GM12878 (cell line): Measurements from ENCODE around the gene MGA. TPM values are rescaled to one million over a fixed set of nuclear protein-coding genes. Genes with fewer than 3 reads are reported as not detected.

Source experiments
- ATAC-seq: fragments of 200-7000 bp; cut with Tn5 transposase; 3 replicates; pipeline ENCODE4 v1.9.1; 2020; ENCODE audit warnings: mild to moderate bottlenecking, moderate library complexity
- BruUV-seq: library from RNA; stranded (reverse); fragments of 400-500 nt; replicated peaks from 2 replicates; lab custom pipeline; 2021; lab: Mats Ljungman, UMichigan
- CTCF ChIA-PET: fragments of 300-600 bp; sonication (Branson Sonifier 250); formaldehyde crosslinking; extraction: SDS; loops from one replicate; lab custom pipeline; 2021; ENCODE audit warnings: inconsistent platforms; lab: Yijun Ruan, JAX
- POLR2A ChIA-PET: fragments of 350-600 bp; formaldehyde crosslinking; extraction: SDS; loops from one replicate; lab custom pipeline; 2021; ENCODE audit warnings: inconsistent platforms; lab: Charles Lee
- RAD21 ChIA-PET: fragments of 300-600 bp; sonication (Branson Sonifier 250); formaldehyde crosslinking; loops from one replicate; lab custom pipeline; 2023; ENCODE audit warnings: antibody characterized with exemption; ENCODE audit not compliant: unreplicated experiment; lab: Charles Lee
- SMC1A ChIA-PET: fragments of 300-600 bp; sonication (Branson Sonifier 250); formaldehyde crosslinking; loops from one replicate; lab custom pipeline; 2023; ENCODE audit not compliant: unreplicated experiment, uncharacterized antibody; lab: Charles Lee
- DNase-seq: peaks from one replicate; pipeline ENCODE4 v3.0.0-alpha.2; 2011; ENCODE audit warnings: low read depth, low spot score
- FAIRE-seq: peaks from 3 replicates; lab custom pipeline; 2011; peaks lifted over from hg19 to GRCh38; lab: Jason Lieb, UNC
- H2AFZ ChIP-seq: 2 replicates; pipeline ENCODE4 v1.6.0; 2011; ENCODE audit warnings: low read depth, low read length, control low read depth; ENCODE audit not compliant: control insufficient read depth
- H3K27ac ChIP-seq: 2 replicates; pipeline ENCODE4 v1.5.1; 2011; ENCODE audit warnings: control low read depth; ENCODE audit not compliant: control insufficient read depth, insufficient read depth
- H3K27me3 ChIP-seq, 2 experiments: replicated peaks in 1 of 2; 2 replicates each; pipeline versions ENCODE4 v1.6.0 to v1.6.1; 2011; ENCODE audit warnings: low read length in 1 of 2; ENCODE audit not compliant: control insufficient read depth in 2 of 2, insufficient read depth in 2 of 2
- H3K36me3 ChIP-seq, 2 experiments: 2 replicates each; pipeline ENCODE4 v1.5.1; 2011; ENCODE audit warnings: low read length in 1 of 2; ENCODE audit not compliant: control insufficient read depth in 2 of 2, insufficient read depth in 2 of 2
- H3K4me1 ChIP-seq: 2 replicates; pipeline ENCODE4 v1.6.1; 2011; ENCODE audit warnings: mild to moderate bottlenecking, low read length, moderate library complexity, mixed read lengths; ENCODE audit not compliant: control insufficient read depth, insufficient read depth
- H3K4me2 ChIP-seq: 2 replicates; pipeline ENCODE4 v1.6.0; 2011; ENCODE audit warnings: control low read depth; ENCODE audit not compliant: control insufficient read depth, insufficient read depth
- H3K4me3 ChIP-seq: fragments of 200-600 bp; sonication (generic); 2 replicates; pipeline ENCODE4 v1.5.1; 2016
- H3K79me2 ChIP-seq: 2 replicates; pipeline ENCODE4 v1.6.0; 2011; ENCODE audit warnings: low read length; ENCODE audit not compliant: control insufficient read depth, insufficient read depth
- H3K9ac ChIP-seq: 2 replicates; pipeline ENCODE4 v1.8.0; 2011; ENCODE audit warnings: low read length, control low read depth, mixed read lengths; ENCODE audit not compliant: control insufficient read depth, insufficient read depth
- H3K9me3 ChIP-seq: replicated peaks from 3 replicates; pipeline ENCODE4 v1.5.1; 2011; ENCODE audit warnings: mild to moderate bottlenecking, low read length; ENCODE audit not compliant: control insufficient read depth, insufficient read depth
- H4K20me1 ChIP-seq: 2 replicates; pipeline ENCODE4 v1.6.0; 2011; ENCODE audit not compliant: control insufficient read depth, insufficient read depth
- ASH2L ChIP-seq: fragments of 300-600, 200-600 bp; sonication (generic); IDR thresholded peaks from 2 replicates; pipeline ENCODE4 v1.6.1; 2017; ENCODE audit warnings: low read depth, mild to moderate bottlenecking, borderline replicate concordance
- CBFB ChIP-seq: IDR thresholded peaks from 2 replicates; pipeline ENCODE4 v1.6.1; 2016; ENCODE audit warnings: antibody characterized with exemption, low read depth
- HCFC1 ChIP-seq: fragments of 150-350 bp; IDR thresholded peaks from 2 replicates; pipeline ENCODE4 v1.6.1; 2014; ENCODE audit warnings: low read length
- HDGF ChIP-seq: fragments of 450-650 bp; IDR thresholded peaks from 2 replicates; pipeline ENCODE4 v1.6.1; 2016; ENCODE audit warnings: antibody characterized with exemption
- IKZF1 ChIP-seq: fragments of 450-650 bp; conservative IDR thresholded peaks from 2 replicates; pipeline ENCODE4 v1.6.1; 2017; ENCODE audit warnings: antibody characterized with exemption, mild to moderate bottlenecking
- MEF2B ChIP-seq: fragments of 450-650 bp; IDR thresholded peaks from 2 replicates; pipeline ENCODE4 v1.6.1; 2018; ENCODE audit warnings: mild to moderate bottlenecking, moderate library complexity; ENCODE audit not compliant: partially characterized antibody, poor library complexity, severe bottlenecking
- POLR2AphosphoS2 ChIP-seq: IDR thresholded peaks from 2 replicates; pipeline ENCODE4 v1.6.1; 2011; ENCODE audit warnings: low read depth, mild to moderate bottlenecking, low read length, improper control_type of control experiment, moderate library complexity
- RELA ChIP-seq: fragments of 450-650 bp; IDR thresholded peaks from 2 replicates; pipeline ENCODE4 v1.8.0; 2014; ENCODE audit warnings: borderline replicate concordance; ENCODE audit not compliant: partially characterized antibody
- RFX5 ChIP-seq: IDR thresholded peaks from 2 replicates; pipeline ENCODE4 v1.6.1; 2011; ENCODE audit warnings: low read depth, low read length, improper control_type of control experiment
- SMARCA5 ChIP-seq: fragments of 450-650 bp; IDR thresholded peaks from 2 replicates; pipeline ENCODE4 v1.6.1; 2017; ENCODE audit warnings: mild to moderate bottlenecking
- SP1 ChIP-seq: IDR thresholded peaks from one replicate; pipeline ENCODE4 v1.6.1; 2011; ENCODE audit warnings: low read depth, low read length
- TCF12 ChIP-seq: IDR thresholded peaks from 2 replicates; pipeline ENCODE4 v1.6.1; 2011; ENCODE audit warnings: low read depth, mild to moderate bottlenecking, low read length
- YBX1 ChIP-seq: fragments of 450-650 bp; IDR thresholded peaks from 2 replicates; pipeline ENCODE4 v1.6.1; 2016; ENCODE audit warnings: antibody characterized with exemption
- ZBED1 ChIP-seq: IDR thresholded peaks from 2 replicates; pipeline ENCODE4 v1.6.1; 2016; ENCODE audit warnings: borderline replicate concordance
- ZSCAN29 ChIP-seq: fragments of 450-650 bp; IDR thresholded peaks from 2 replicates; pipeline ENCODE4 v1.6.1; 2017; ENCODE audit warnings: mild to moderate bottlenecking, moderate library complexity
- WGBS: methylation state at CpG from one replicate; pipeline ENCODE4 v1.1.6; 2016; ENCODE audit warnings: low lambda C conversion rate; ENCODE audit not compliant: insufficient replicate concordance, insufficient coverage; ENCODE audit errors: missing lambda C conversion rate; 5-methylcytosine and 5-hydroxymethylcytosine counted together
- in situ Hi-C: fragments of 300-500 bp; cut with MboI; formaldehyde crosslinking; loops from 9 replicates; pipeline ENCODE4 v1.14.3; 2018; ENCODE audit warnings: mixed read lengths
- intact Hi-C: fragments of 100-400 bp; cut with micrococcal nuclease; formaldehyde crosslinking; loops from one replicate; pipeline ENCODE4 v1.14.2; 2022; ENCODE audit not compliant: unreplicated experiment
- polyA plus RNA-seq, 11 experiments: library from polyadenylated mRNA; depleted of rRNA in 4 of 11; unstranded in 6 of 11; stranded (reverse) in 5 of 11; fragments of >200 nt; fragmentation: Nextera tagmentation in 4 of 11; fragmentation: Illumina TruSeq in 1 of 11; extraction: Ambion mirVana in 4 of 11; extraction: Trizol in 1 of 11; gene quantifications; 1 replicate in 1 of 11; 2 replicates in 10 of 11; pipeline versions ENCODE4 v1.2.1 to v1.2.3, GENCODE V29; 2011 to 2016; ENCODE audit warnings: inconsistent platforms in 2 of 11, missing spikeins in 2 of 11, low read depth in 1 of 11
- total RNA-seq, 4 experiments: library from RNA; depleted of rRNA in 3 of 4; stranded (reverse); fragments of >200 nt in 3 of 4; fragmentation: Illumina TruSeq in 1 of 4; extraction: Trizol in 1 of 4; gene quantifications; 2 replicates each; pipeline versions ENCODE4 v1.2.1 to v1.2.3, GENCODE V29; 2013 to 2021
- TF ChIP-seq, protein P1 (sequence below): IDR thresholded peaks from 2 replicates; pipeline ENCODE4 v1.6.1; 2012; ENCODE audit warnings: low read depth, low read length, improper control_type of control experiment
- TF ChIP-seq, protein P2 (sequence below): fragments of 450-650 bp; IDR thresholded peaks from 2 replicates; pipeline ENCODE4 v1.6.1; 2017; ENCODE audit warnings: mild to moderate bottlenecking, low read depth, inconsistent platforms; ENCODE audit not compliant: poor library complexity, severe bottlenecking

The MGA gene
- total and polyA plus RNA-seq, 10 of the 15 experiments (the other 5 are each of a cell fraction or from before 2014, with no cell fraction given) = 2.6 to 29.6 (median 17.0) TPM

GRCh38 chr15:41804361-41804760 is 144.2 kb downstream of the MGA start:
- H3K4me2 ChIP-seq = no peak overlapping the region
- TF ChIP-seq, protein P1, sequence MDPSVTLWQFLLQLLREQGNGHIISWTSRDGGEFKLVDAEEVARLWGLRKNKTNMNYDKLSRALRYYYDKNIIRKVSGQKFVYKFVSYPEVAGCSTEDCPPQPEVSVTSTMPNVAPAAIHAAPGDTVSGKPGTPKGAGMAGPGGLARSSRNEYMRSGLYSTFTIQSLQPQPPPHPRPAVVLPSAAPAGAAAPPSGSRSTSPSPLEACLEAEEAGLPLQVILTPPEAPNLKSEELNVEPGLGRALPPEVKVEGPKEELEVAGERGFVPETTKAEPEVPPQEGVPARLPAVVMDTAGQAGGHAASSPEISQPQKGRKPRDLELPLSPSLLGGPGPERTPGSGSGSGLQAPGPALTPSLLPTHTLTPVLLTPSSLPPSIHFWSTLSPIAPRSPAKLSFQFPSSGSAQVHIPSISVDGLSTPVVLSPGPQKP = no peak
- TF ChIP-seq ZBED1 (no peak), RELA (no peak), HCFC1 (no peak), IKZF1 (no peak), HDGF (no peak), MEF2B (no peak), ASH2L (no peak), CBFB (no peak), TCF12 (no peak), ZSCAN29 (no peak), RFX5 (no peak), POLR2AphosphoS2 (no peak), SMARCA5 (no peak), SP1 (no peak), YBX1 (no peak)
- TF ChIP-seq, protein P2, sequence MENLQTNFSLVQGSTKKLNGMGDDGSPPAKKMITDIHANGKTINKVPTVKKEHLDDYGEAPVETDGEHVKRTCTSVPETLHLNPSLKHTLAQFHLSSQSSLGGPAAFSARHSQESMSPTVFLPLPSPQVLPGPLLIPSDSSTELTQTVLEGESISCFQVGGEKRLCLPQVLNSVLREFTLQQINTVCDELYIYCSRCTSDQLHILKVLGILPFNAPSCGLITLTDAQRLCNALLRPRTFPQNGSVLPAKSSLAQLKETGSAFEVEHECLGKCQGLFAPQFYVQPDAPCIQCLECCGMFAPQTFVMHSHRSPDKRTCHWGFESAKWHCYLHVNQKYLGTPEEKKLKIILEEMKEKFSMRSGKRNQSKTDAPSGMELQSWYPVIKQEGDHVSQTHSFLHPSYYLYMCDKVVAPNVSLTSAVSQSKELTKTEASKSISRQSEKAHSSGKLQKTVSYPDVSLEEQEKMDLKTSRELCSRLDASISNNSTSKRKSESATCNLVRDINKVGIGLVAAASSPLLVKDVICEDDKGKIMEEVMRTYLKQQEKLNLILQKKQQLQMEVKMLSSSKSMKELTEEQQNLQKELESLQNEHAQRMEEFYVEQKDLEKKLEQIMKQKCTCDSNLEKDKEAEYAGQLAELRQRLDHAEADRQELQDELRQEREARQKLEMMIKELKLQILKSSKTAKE = no peak
- H2AFZ ChIP-seq = no peak overlapping the region
- no peaks in the 10 kb centered on the region; the same call in 2 of the 3 replicates for H3K9me3 ChIP-seq
- H3K4me3 ChIP-seq = no peak overlapping the region
- 0 out of 2 replicates have a peak, but pooled peaks cover 3% of the 10 kb centered on the region for H3K4me1 ChIP-seq
- no peaks in the 10 kb centered on the region for H4K20me1 ChIP-seq
- FAIRE-seq = no peak
- no peak for ATAC-seq
- no peak overlapping the region for H3K27ac ChIP-seq
- DNase-seq = no peak
- H3K36me3 ChIP-seq = peaks cover 0 to 4% of the 10 kb centered on the region in 2 experiments; a peak in 3 of 4 replicates
- RAD21 ChIA-PET = interaction anchor here (12.6 kb wide), 1 partner anchor 30 kb away, joined by 305 read pairs; the partner anchor contains the start of gene MAPKBP1
- no TSS peak for BruUV-seq
- SMC1A ChIA-PET = interaction anchor here (1.2 to 5.9 kb wide), 4 partner anchors 24 to 31 kb away, joined by 4 to 72 read pairs (median 4); partner anchors contain the start of gene MAPKBP1
- H3K9ac ChIP-seq = no peak overlapping the region
- in situ Hi-C loops (no loop called here), intact Hi-C loops (no loop called here)
- POLR2A ChIA-PET = interaction anchor here (7.0 kb wide), 1 partner anchor 30 kb away, joined by 32 read pairs; the partner anchor contains the start of gene MAPKBP1
- 91% methylated on average over 2 of the region's 2 CpGs for WGBS
- CTCF ChIA-PET = interaction anchor here (0.7 to 5.7 kb wide), 3 partner anchors 30 to 218 kb away, joined by 3 to 66 read pairs (median 34); partner anchors contain the start of gene MAPKBP1
- no peaks in the 10 kb centered on the region for H3K79me2 ChIP-seq
- no peaks in the 10 kb centered on the region for H3K27me3 ChIP-seq
